Erythroblast (primary cell): ENCODE results near the gene EIF3L.

Experiments used
- GATA1 ChIP-seq: IDR thresholded peaks from 2 replicates; pipeline ENCODE4 v1.6.1; 2011; ENCODE audit warnings: low read depth, mild to moderate bottlenecking, control low read depth, low read length, moderate library complexity
- POLR2A ChIP-seq: IDR thresholded peaks from 2 replicates; pipeline ENCODE4 v1.6.1; 2011; ENCODE audit warnings: mild to moderate bottlenecking, low read length

GRCh38 chr22:37807410-37808293 lies 41.6 kb upstream of the EIF3L start, which contains the start of gene GCAT:
- TF ChIP-seq POLR2A (peak; percentile 90), GATA1 (no peak)
